Hepatocyte (in vitro differentiated cells): ENCODE data around the gene IMMP2L. TPM values are rescaled to one million over a fixed set of nuclear protein-coding genes. Genes with fewer than 3 reads are reported as not detected.
"Not testable (repeated sequence)": the region's sequence is repeated elsewhere in the genome, so short reads cannot be mapped to it uniquely, and the experiment has no call there.

Experiments
- DNase-seq: peaks from one replicate; pipeline ENCODE4 v3.0.0-alpha.2; 2016; ENCODE audit warnings: low spot score
- H2AFZ ChIP-seq: fragments of 200-600 bp; sonication (generic); 2 replicates; pipeline ENCODE4 v1.6.0; 2016; ENCODE audit warnings: antibody characterized with exemption, mild to moderate bottlenecking
- H3K27ac ChIP-seq: fragments of 200-600 bp; sonication (generic); 2 replicates; pipeline ENCODE4 v1.5.1; 2016; ENCODE audit warnings: mild to moderate bottlenecking
- H3K27me3 ChIP-seq: fragments of 200-600 bp; sonication (generic); 2 replicates; pipeline ENCODE4 v1.6.1; 2016
- H3K36me3 ChIP-seq: fragments of 200-600 bp; sonication (generic); replicated peaks from 2 replicates; pipeline ENCODE4 v1.5.1; 2016; ENCODE audit warnings: low read depth; ENCODE audit not compliant: insufficient read depth
- H3K4me1 ChIP-seq: fragments of 200-600 bp; sonication (generic); 2 replicates; pipeline ENCODE4 v1.5.1; 2016; ENCODE audit warnings: mild to moderate bottlenecking, moderate library complexity; ENCODE audit not compliant: insufficient read depth
- H3K4me2 ChIP-seq: fragments of 200-600 bp; sonication (generic); 2 replicates; pipeline ENCODE4 v1.6.0; 2016
- H3K4me3 ChIP-seq: fragments of 200-600 bp; sonication (generic); 2 replicates; pipeline ENCODE4 v1.5.1; 2016; ENCODE audit warnings: mild to moderate bottlenecking
- H3K79me2 ChIP-seq: fragments of 200-600 bp; sonication (generic); 2 replicates; pipeline ENCODE4 v1.6.0; 2017; ENCODE audit warnings: mild to moderate bottlenecking
- H3K9me2 ChIP-seq: fragments of 200-600 bp; sonication (generic); replicated peaks from 2 replicates; pipeline ENCODE4 v1.6.0; 2017; ENCODE audit warnings: mild to moderate bottlenecking; ENCODE audit not compliant: insufficient read depth
- H3K9me3 ChIP-seq: fragments of 200-600 bp; sonication (generic); 2 replicates; pipeline ENCODE4 v1.5.1; 2016; ENCODE audit warnings: low read depth, mild to moderate bottlenecking
- H4K20me1 ChIP-seq: fragments of 200-600 bp; sonication (generic); 2 replicates; pipeline ENCODE4 v1.6.0; 2016; ENCODE audit warnings: mild to moderate bottlenecking; ENCODE audit not compliant: insufficient read depth, poor library complexity, severe bottlenecking
- EZH2 ChIP-seq: fragments of 200-600 bp; sonication (generic); IDR thresholded peaks from 2 replicates; pipeline ENCODE4 v1.6.1; 2016; ENCODE audit warnings: antibody characterized with exemption, mild to moderate bottlenecking, borderline replicate concordance
- EZH2phosphoT487 ChIP-seq: fragments of 200-600 bp; sonication (generic); IDR thresholded peaks from one replicate; pipeline ENCODE4 v1.6.1; 2018; ENCODE audit warnings: antibody characterized with exemption, mild to moderate bottlenecking, low read depth, moderate library complexity; ENCODE audit not compliant: unreplicated experiment, severe bottlenecking
- WGBS: methylation state at CpG from one replicate; pipeline ENCODE4 v1.1.6; 2016; ENCODE audit warnings: low lambda C conversion rate; ENCODE audit errors: missing lambda C conversion rate; 5-methylcytosine and 5-hydroxymethylcytosine counted together
- polyA plus RNA-seq: library from polyadenylated mRNA; unstranded; fragments of >200 nt; fragmentation: Nextera tagmentation; extraction: Ambion mirVana; gene quantifications from 2 replicates; pipeline ENCODE4 v1.2.1, GENCODE V29; 2016
- total RNA-seq: library from RNA; depleted of rRNA; stranded (reverse); fragments of >200 nt; gene quantifications from 2 replicates; pipeline ENCODE4 v1.2.3, GENCODE V29; 2014
- TF ChIP-seq, protein P1 (sequence below): fragments of 200-600 bp; sonication (generic); IDR thresholded peaks from 2 replicates; pipeline ENCODE4 v1.5.1; 2016; ENCODE audit warnings: antibody characterized with exemption, mild to moderate bottlenecking; ENCODE audit not compliant: poor library complexity

IMMP2L gene
- total and polyA plus RNA-seq, 2 experiments from 2014 or later, result 13.3 to 17.6 TPM

DNA sequence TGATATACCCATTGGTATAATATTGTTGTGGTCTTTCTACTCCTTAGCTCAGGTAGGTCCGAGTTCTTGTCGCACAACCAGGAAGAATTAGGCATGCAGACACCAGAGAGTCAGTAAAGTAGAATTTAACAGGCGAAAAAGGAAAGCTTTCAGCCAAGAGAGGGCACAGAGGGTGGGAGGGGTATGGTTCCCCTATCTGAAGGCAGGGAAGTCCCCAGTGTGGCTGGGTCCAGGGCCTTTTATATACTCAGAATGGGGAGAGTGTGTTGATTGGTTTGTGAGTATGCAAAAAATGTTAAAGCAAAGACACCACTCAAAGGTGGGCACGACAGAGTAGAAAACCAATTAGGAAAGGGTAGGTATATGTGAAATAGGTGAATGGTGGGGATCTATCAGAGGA lies 53.9 kb downstream of the IMMP2L start:
- Histone ChIP-seq H3K27ac (no peak overlapping the region), H3K36me3 (no peaks in the 10 kb centered on the region), H4K20me1 (no peaks in the 10 kb centered on the region), H3K79me2 (no peaks in the 10 kb centered on the region), H2AFZ (no peak overlapping the region), H3K4me3 (no peak overlapping the region), H3K4me2 (no peak overlapping the region), H3K9me3 (no peaks in the 10 kb centered on the region), H3K27me3 (no peaks in the 10 kb centered on the region), H3K9me2 (no peaks in the 10 kb centered on the region), H3K4me1 (no peaks in the 10 kb centered on the region)
- TF ChIP-seq EZH2, result no peak
- no peak for TF ChIP-seq EZH2phosphoT487
- TF ChIP-seq, protein P1, sequence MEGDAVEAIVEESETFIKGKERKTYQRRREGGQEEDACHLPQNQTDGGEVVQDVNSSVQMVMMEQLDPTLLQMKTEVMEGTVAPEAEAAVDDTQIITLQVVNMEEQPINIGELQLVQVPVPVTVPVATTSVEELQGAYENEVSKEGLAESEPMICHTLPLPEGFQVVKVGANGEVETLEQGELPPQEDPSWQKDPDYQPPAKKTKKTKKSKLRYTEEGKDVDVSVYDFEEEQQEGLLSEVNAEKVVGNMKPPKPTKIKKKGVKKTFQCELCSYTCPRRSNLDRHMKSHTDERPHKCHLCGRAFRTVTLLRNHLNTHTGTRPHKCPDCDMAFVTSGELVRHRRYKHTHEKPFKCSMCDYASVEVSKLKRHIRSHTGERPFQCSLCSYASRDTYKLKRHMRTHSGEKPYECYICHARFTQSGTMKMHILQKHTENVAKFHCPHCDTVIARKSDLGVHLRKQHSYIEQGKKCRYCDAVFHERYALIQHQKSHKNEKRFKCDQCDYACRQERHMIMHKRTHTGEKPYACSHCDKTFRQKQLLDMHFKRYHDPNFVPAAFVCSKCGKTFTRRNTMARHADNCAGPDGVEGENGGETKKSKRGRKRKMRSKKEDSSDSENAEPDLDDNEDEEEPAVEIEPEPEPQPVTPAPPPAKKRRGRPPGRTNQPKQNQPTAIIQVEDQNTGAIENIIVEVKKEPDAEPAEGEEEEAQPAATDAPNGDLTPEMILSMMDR, result no peak
- no peak for DNase-seq
- WGBS, result 96% methylated on average over 4 of the region's 4 CpGs

DNA sequence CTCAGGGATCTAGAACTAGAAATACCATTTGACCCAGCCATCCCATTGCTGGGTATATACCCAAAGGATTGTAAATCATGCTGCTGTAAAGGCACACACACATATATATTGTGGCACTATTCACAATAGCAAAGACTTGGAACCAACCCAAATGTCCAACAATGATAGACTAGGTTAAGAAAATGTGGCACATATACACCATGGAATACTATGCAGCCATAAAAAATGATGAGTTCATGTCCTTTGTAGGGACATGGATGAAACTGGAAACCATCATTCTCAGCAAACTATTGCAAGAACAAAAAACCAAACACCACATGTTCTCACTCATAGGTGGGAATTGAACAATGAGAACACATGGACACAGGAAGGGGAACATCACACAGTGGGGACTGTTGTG lies 56.9 kb downstream of the IMMP2L start:
- not testable (repeated sequence) for H3K4me3 ChIP-seq, H3K4me1 ChIP-seq, H3K9me3 ChIP-seq, H2AFZ ChIP-seq, H4K20me1 ChIP-seq, H3K27me3 ChIP-seq, H3K79me2 ChIP-seq, H3K4me2 ChIP-seq, H3K36me3 ChIP-seq, DNase-seq, H3K27ac ChIP-seq, H3K9me2 ChIP-seq

DNA sequence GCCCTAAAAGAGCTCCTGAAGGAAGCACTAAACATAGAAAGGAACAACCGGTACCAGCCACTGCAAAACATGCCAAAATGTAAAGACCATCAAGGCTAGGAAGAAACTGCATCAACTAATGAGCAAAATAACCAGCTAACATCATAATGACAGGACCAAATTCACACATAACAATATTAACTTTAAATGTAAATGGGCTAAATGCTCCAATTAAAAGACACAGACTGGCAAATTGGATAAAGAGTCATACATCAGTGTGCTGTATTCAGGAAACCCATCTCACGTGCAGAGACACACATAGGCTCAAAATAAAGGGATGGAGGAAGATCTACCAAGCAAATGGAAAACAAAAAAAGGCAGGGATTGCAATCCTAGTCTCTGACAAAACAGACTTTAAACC lies 60.5 kb downstream of the IMMP2L start:
- H3K4me3 ChIP-seq, H4K20me1 ChIP-seq, H3K9me3 ChIP-seq, H2AFZ ChIP-seq, H3K27ac ChIP-seq, H3K9me2 ChIP-seq, H3K4me2 ChIP-seq, DNase-seq, H3K27me3 ChIP-seq, H3K79me2 ChIP-seq, H3K4me1 ChIP-seq, H3K36me3 ChIP-seq: not testable (repeated sequence)
- WGBS, result 94% methylated on average over 2 of the region's 2 CpGs

DNA sequence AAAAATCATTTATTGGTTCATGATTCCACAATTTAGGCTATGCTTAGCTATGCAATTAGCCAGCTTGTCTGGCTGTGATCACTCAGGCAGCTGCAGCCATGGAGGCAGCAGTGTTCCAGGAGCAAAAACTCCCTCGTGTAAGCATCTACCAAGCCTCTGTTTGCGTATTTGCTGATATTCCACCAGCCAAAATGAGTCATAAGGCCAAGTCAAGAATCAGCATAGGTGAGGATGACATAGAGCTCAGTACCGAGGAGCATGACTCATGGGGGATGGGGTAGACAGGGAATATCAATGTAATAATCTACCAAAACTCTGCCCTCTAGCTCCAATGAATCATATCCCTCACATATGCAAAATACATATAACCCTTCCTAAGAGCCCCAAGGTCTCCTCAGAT lies 63.3 kb downstream of the IMMP2L start:
- Histone ChIP-seq H3K4me3 (no peak overlapping the region), H4K20me1 (no peaks in the 10 kb centered on the region), H3K27me3 (no peaks in the 10 kb centered on the region), H3K36me3 (no peaks in the 10 kb centered on the region), H3K79me2 (no peaks in the 10 kb centered on the region), H3K9me2 (no peaks in the 10 kb centered on the region), H2AFZ (no peak overlapping the region), H3K4me2 (no peak overlapping the region), H3K4me1 (no peaks in the 10 kb centered on the region), H3K27ac (no peak overlapping the region), H3K9me3 (no peaks in the 10 kb centered on the region)
- no peak for DNase-seq
- WGBS, result 84% methylated on average over 3 of the region's 3 CpGs
- TF ChIP-seq, protein P1, result no peak
- TF ChIP-seq EZH2phosphoT487 (no peak), EZH2 (no peak)
